Fibroblast of pulmonary artery (primary cell): ENCODE data around the gene FHIT.

Experiments
- DNase-seq: peaks from one replicate; pipeline ENCODE4 v3.0.0-alpha.2; 2010; ENCODE audit warnings: low read depth
- H3K4me3 ChIP-seq: replicated peaks from 2 replicates; pipeline ENCODE4 v1.5.1; 2011; ENCODE audit warnings: low read depth, mild to moderate bottlenecking, control low read depth, low read length, moderate library complexity
- CTCF ChIP-seq: IDR thresholded peaks from 2 replicates; pipeline ENCODE4 v1.5.1; 2011; ENCODE audit warnings: mild to moderate bottlenecking, control low read depth, low read length, inconsistent platforms; ENCODE audit errors: missing control alignments

Gene FHIT

GRCh38 chr3:61236556-61236955 is 14.7 kb downstream of the FHIT start:
- no peak for DNase-seq
- no peak overlapping the region for H3K4me3 ChIP-seq
- TF ChIP-seq CTCF: no peak

- no peak for TF ChIP-seq CTCF
- no peak overlapping the region for H3K4me3 ChIP-seq
- DNase-seq: no peak
Measured at GRCh38 chr3:61233746-61234145, 17.5 kb downstream of the FHIT start.

GRCh38 chr3:61231693-61232092 is 19.6 kb downstream of the FHIT start:
- H3K4me3 ChIP-seq: no peak overlapping the region
- no peak for TF ChIP-seq CTCF
- no peak for DNase-seq

DNA sequence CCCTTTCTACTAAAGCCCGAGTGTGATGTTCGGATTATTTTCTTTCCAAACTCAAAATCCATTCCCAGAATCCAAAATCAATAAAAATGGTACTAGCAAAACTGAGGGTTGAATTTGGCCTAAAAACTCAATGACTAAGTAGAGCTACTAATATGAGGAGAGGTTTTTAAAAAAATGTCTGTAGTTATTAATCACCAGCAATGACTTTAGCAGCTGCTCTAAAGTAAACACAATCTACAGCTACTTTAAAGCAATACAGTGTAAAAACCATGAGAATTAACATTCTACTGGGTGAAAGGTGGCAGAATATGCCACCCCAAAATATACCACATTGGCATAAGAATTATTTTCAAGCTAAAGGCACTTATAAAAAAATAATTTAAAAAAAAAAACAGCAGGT is 23.5 kb downstream of the FHIT start:
- no peak overlapping the region for H3K4me3 ChIP-seq
- no peak for TF ChIP-seq CTCF
- DNase-seq: no peak

- DNase-seq: no peak
- H3K4me3 ChIP-seq: no peak overlapping the region
- no peak for TF ChIP-seq CTCF
Measured at GRCh38 chr3:61226166-61226686, 25.0 kb downstream of the FHIT start.

DNA sequence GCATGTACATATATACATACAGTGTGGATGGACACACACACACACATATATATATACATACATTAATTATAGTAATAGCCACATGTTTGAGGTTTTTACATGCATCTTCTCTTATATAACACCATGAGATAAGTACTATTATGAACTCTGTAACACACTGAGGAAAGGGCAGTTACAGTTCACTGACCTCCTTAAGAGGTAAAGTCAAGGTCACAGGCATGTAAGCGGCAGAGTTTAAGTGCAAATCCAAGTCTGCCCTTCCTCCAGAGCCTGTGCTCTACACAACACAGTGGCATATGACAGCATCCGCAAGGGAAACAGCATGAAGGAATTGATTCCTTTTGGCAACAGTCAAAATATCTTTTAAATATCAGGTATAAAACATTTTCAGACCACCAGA is 26.4 kb downstream of the FHIT start:
- no peak for TF ChIP-seq CTCF
- no peak for DNase-seq
- no peak overlapping the region for H3K4me3 ChIP-seq

GRCh38 chr3:61223451-61223850 is 27.8 kb downstream of the FHIT start:
- no peak for DNase-seq
- no peak for TF ChIP-seq CTCF
- no peak overlapping the region for H3K4me3 ChIP-seq
